ENCODE measurements around the gene CFAP299.

The CFAP299 gene

GRCh38 chr4:80374180-80374579 is 38.6 kb downstream of the CFAP299 start:
- no peaks in the 10 kb centered on the region for H3K4me1 ChIP-seq (ENCODE audit: control insufficient read depth in 1 of 2, insufficient read depth in 2 of 2, low read length in 2 of 2)
- no peak overlapping the region for H3K9ac ChIP-seq (ENCODE audit: low read length)
- no peak overlapping the region for H3K18ac ChIP-seq (ENCODE audit: low read length)
- H3K4ac ChIP-seq (ENCODE audit: low read depth, low read length), result no peak overlapping the region
- no peak overlapping the region for H3K4me2 ChIP-seq (ENCODE audit: low read length)
- no peaks in the 10 kb centered on the region for H3K36me3 ChIP-seq (ENCODE audit: control insufficient read depth in 1 of 2, insufficient read depth in 2 of 2, low read length in 2 of 2)
- H3K9me3 ChIP-seq (ENCODE audit: insufficient read depth, low read depth, low read length), result peaks cover 7% of the 10 kb centered on the region
- no peak overlapping the region for H3K23ac ChIP-seq (ENCODE audit: low read length)
- H3K27me3 ChIP-seq (ENCODE audit: insufficient read depth, low read length), result no peaks in the 10 kb centered on the region
- H4K12ac ChIP-seq (ENCODE audit: low read depth, low read length), result no peak overlapping the region
- H2AK5ac ChIP-seq (ENCODE audit: low read length), result no peak overlapping the region
- no peaks in the 10 kb centered on the region for H3K79me2 ChIP-seq (ENCODE audit: control insufficient read depth, insufficient read depth, low read length, poor library complexity)
- no peak overlapping the region for H3K27ac ChIP-seq (ENCODE audit: low read depth, low read length)
- no peak overlapping the region for H2BK12ac ChIP-seq (ENCODE audit: low read length)
- no peak overlapping the region for H3K14ac ChIP-seq (ENCODE audit: low read length)
- DNase-seq, result no peak
- no peak overlapping the region for H3K4me3 ChIP-seq (ENCODE audit: low read depth, low read length)
- H4K8ac ChIP-seq (ENCODE audit: low read depth, low read length), result no peak overlapping the region
- no peak overlapping the region for H2BK120ac ChIP-seq (ENCODE audit: insufficient read depth, low read length, poor library complexity)
- H2BK5ac ChIP-seq (ENCODE audit: low read depth, low read length, poor library complexity), result no peak overlapping the region
- no peaks in the 10 kb centered on the region for H3K79me1 ChIP-seq (ENCODE audit: low read length)
- no peak overlapping the region for H4K91ac ChIP-seq (ENCODE audit: low read depth, low read length)
- H2AFZ ChIP-seq (ENCODE audit: insufficient read depth, low read length, poor library complexity), result no peak overlapping the region

- H4K91ac ChIP-seq (ENCODE audit: low read depth, low read length), result no peak overlapping the region
- H3K4me1 ChIP-seq (ENCODE audit: control insufficient read depth in 1 of 2, insufficient read depth in 2 of 2, low read length in 2 of 2), result no peaks in the 10 kb centered on the region
- no peak overlapping the region for H3K9ac ChIP-seq (ENCODE audit: low read length)
- peaks cover 4% of the 10 kb centered on the region for H3K9me3 ChIP-seq (ENCODE audit: insufficient read depth, low read depth, low read length)
- no peaks in the 10 kb centered on the region for H3K79me1 ChIP-seq (ENCODE audit: low read length)
- no peak overlapping the region for H2AFZ ChIP-seq (ENCODE audit: insufficient read depth, low read length, poor library complexity)
- H3K27me3 ChIP-seq (ENCODE audit: insufficient read depth, low read length), result no peaks in the 10 kb centered on the region
- H2AK5ac ChIP-seq (ENCODE audit: low read length), result no peak overlapping the region
- H3K27ac ChIP-seq (ENCODE audit: low read depth, low read length), result no peak overlapping the region
- no peak overlapping the region for H2BK5ac ChIP-seq (ENCODE audit: low read depth, low read length, poor library complexity)
- H3K4me3 ChIP-seq (ENCODE audit: low read depth, low read length), result no peak overlapping the region
- DNase-seq, result no peak
- no peaks in the 10 kb centered on the region for H3K36me3 ChIP-seq (ENCODE audit: control insufficient read depth in 1 of 2, insufficient read depth in 2 of 2, low read length in 2 of 2)
- WGBS (ENCODE audit: extremely low coverage, insufficient coverage, insufficient read length), result no CpG with 5 or more reads among the region's 3 CpGs
- no peak overlapping the region for H3K18ac ChIP-seq (ENCODE audit: low read length)
- no peaks in the 10 kb centered on the region for H3K79me2 ChIP-seq (ENCODE audit: control insufficient read depth, insufficient read depth, low read length, poor library complexity)
- no peak overlapping the region for H3K23ac ChIP-seq (ENCODE audit: low read length)
- H3K14ac ChIP-seq (ENCODE audit: low read length), result no peak overlapping the region
- no peak overlapping the region for H2BK12ac ChIP-seq (ENCODE audit: low read length)
- H3K4ac ChIP-seq (ENCODE audit: low read depth, low read length), result no peak overlapping the region
- H4K12ac ChIP-seq (ENCODE audit: low read depth, low read length), result no peak overlapping the region
- no peak overlapping the region for H4K8ac ChIP-seq (ENCODE audit: low read depth, low read length)
- no peak overlapping the region for H2BK120ac ChIP-seq (ENCODE audit: insufficient read depth, low read length, poor library complexity)
- H3K4me2 ChIP-seq (ENCODE audit: low read length), result no peak overlapping the region
Observed at GRCh38 chr4:80382090-80382832, 46.7 kb downstream of the CFAP299 start.

- no peak overlapping the region for H2AK5ac ChIP-seq (ENCODE audit: low read length)
- H3K27ac ChIP-seq (ENCODE audit: low read depth, low read length), result no peak overlapping the region
- H3K18ac ChIP-seq (ENCODE audit: low read length), result no peak overlapping the region
- peaks cover 8% of the 10 kb centered on the region for H3K9me3 ChIP-seq (ENCODE audit: insufficient read depth, low read depth, low read length)
- H2BK5ac ChIP-seq (ENCODE audit: low read depth, low read length, poor library complexity), result no peak overlapping the region
- H3K4ac ChIP-seq (ENCODE audit: low read depth, low read length), result no peak overlapping the region
- no peak overlapping the region for H4K12ac ChIP-seq (ENCODE audit: low read depth, low read length)
- H3K9ac ChIP-seq (ENCODE audit: low read length), result no peak overlapping the region
- no peak overlapping the region for H3K23ac ChIP-seq (ENCODE audit: low read length)
- H2BK120ac ChIP-seq (ENCODE audit: insufficient read depth, low read length, poor library complexity), result no peak overlapping the region
- H4K91ac ChIP-seq (ENCODE audit: low read depth, low read length), result no peak overlapping the region
- no peak overlapping the region for H2AFZ ChIP-seq (ENCODE audit: insufficient read depth, low read length, poor library complexity)
- H3K27me3 ChIP-seq (ENCODE audit: insufficient read depth, low read length), result no peaks in the 10 kb centered on the region
- H3K79me1 ChIP-seq (ENCODE audit: low read length), result no peaks in the 10 kb centered on the region
- WGBS (ENCODE audit: extremely low coverage, insufficient coverage, insufficient read length), result no CpG with 5 or more reads among the region's 25 CpGs
- no peak for DNase-seq
- no peaks in the 10 kb centered on the region for H3K36me3 ChIP-seq (ENCODE audit: control insufficient read depth in 1 of 2, insufficient read depth in 2 of 2, low read length in 2 of 2)
- H3K4me2 ChIP-seq (ENCODE audit: low read length), result no peak overlapping the region
- no peak overlapping the region for H2BK12ac ChIP-seq (ENCODE audit: low read length)
- no peak overlapping the region for H3K14ac ChIP-seq (ENCODE audit: low read length)
- no peak overlapping the region for H4K8ac ChIP-seq (ENCODE audit: low read depth, low read length)
- no peaks in the 10 kb centered on the region for H3K4me1 ChIP-seq (ENCODE audit: control insufficient read depth in 1 of 2, insufficient read depth in 2 of 2, low read length in 2 of 2)
- no peaks in the 10 kb centered on the region for H3K79me2 ChIP-seq (ENCODE audit: control insufficient read depth, insufficient read depth, low read length, poor library complexity)
- H3K4me3 ChIP-seq (ENCODE audit: low read depth, low read length), result no peak overlapping the region
Observed at GRCh38 chr4:80385397-80386280, 50.1 kb downstream of the CFAP299 start.

- H2AFZ ChIP-seq (ENCODE audit: insufficient read depth, low read length, poor library complexity), result no peak overlapping the region
- H3K4ac ChIP-seq (ENCODE audit: low read depth, low read length), result no peak overlapping the region
- no peak overlapping the region for H2BK5ac ChIP-seq (ENCODE audit: low read depth, low read length, poor library complexity)
- H3K27ac ChIP-seq (ENCODE audit: low read depth, low read length), result no peak overlapping the region
- peaks cover 8% of the 10 kb centered on the region for H3K9me3 ChIP-seq (ENCODE audit: insufficient read depth, low read depth, low read length)
- no peak overlapping the region for H3K23ac ChIP-seq (ENCODE audit: low read length)
- H3K14ac ChIP-seq (ENCODE audit: low read length), result no peak overlapping the region
- no peak overlapping the region for H4K8ac ChIP-seq (ENCODE audit: low read depth, low read length)
- H3K4me2 ChIP-seq (ENCODE audit: low read length), result no peak overlapping the region
- H3K4me3 ChIP-seq (ENCODE audit: low read depth, low read length), result no peak overlapping the region
- H3K4me1 ChIP-seq (ENCODE audit: control insufficient read depth in 1 of 2, insufficient read depth in 2 of 2, low read length in 2 of 2), result no peaks in the 10 kb centered on the region
- no peak overlapping the region for H2BK120ac ChIP-seq (ENCODE audit: insufficient read depth, low read length, poor library complexity)
- no peaks in the 10 kb centered on the region for H3K79me2 ChIP-seq (ENCODE audit: control insufficient read depth, insufficient read depth, low read length, poor library complexity)
- no peaks in the 10 kb centered on the region for H3K27me3 ChIP-seq (ENCODE audit: insufficient read depth, low read length)
- H3K9ac ChIP-seq (ENCODE audit: low read length), result no peak overlapping the region
- H4K12ac ChIP-seq (ENCODE audit: low read depth, low read length), result no peak overlapping the region
- H4K91ac ChIP-seq (ENCODE audit: low read depth, low read length), result no peak overlapping the region
- H2AK5ac ChIP-seq (ENCODE audit: low read length), result no peak overlapping the region
- no CpG with 5 or more reads among the region's 42 CpGs for WGBS (ENCODE audit: extremely low coverage, insufficient coverage, insufficient read length)
- H2BK12ac ChIP-seq (ENCODE audit: low read length), result no peak overlapping the region
- H3K36me3 ChIP-seq (ENCODE audit: control insufficient read depth in 1 of 2, insufficient read depth in 2 of 2, low read length in 2 of 2), result no peaks in the 10 kb centered on the region
- DNase-seq, result no peak
- no peak overlapping the region for H3K18ac ChIP-seq (ENCODE audit: low read length)
- no peaks in the 10 kb centered on the region for H3K79me1 ChIP-seq (ENCODE audit: low read length)
Observed at GRCh38 chr4:80386281-80386886, 50.9 kb downstream of the CFAP299 start.
